ENCODE results near the gene YIF1A. TPM values are rescaled to one million over a fixed set of nuclear protein-coding genes. Genes with fewer than 3 reads are reported as not detected.

The YIF1A gene
- total and polyA plus RNA-seq, 2 donors (not counting 3 experiments of a cell fraction or from before 2014, with no cell fraction given) = 104 to 271 TPM

DNA sequence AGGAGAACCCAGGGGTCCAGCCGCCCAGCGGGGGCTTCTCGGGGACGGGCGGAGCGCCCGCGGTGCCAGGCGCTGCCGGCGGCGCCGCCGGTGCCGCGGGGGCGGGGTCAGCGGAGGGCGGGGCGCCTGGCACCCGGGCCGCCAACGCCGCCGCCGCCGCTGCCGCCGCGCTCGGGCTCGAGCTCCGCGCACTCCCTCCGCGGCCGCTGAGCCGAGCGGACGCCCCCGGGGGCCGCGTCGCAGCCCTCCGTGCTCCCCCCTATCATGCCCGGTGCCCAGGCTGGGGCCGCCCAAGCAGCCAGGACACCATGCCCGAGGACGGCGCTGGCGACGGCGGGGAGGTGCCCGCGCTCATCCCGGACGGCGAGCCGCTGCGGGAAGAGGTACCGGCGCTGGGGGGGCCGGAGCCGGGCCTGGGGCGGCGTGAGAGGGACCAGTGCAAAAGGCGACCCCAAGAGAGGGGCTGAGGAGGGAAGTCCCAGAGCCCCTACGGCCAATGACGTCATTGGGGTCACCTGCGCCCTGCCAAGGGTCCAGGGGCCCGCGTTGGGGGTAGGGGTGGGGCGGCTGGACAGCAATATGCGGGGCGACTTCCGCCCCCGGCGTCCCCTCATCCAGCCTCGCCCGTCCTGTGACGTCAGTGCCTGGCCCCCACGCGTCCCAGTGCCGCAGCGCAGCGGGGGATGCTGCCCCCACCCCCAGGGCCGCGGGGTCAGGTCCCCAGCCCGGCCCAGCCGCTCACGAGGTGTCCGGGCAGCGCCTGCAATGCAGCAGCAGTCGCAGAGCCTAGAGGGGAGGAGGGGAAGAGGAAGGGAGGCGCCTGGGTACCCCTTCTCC is 3.0 kb upstream of the YIF1A start, which contains the start of gene TMEM151A:
TMEM151A (plus strand) TSS at position 189 of the 837 bp plus-strand sequence; CDS start at position 309, 120 bp downstream.
- Histone ChIP-seq H3K27ac (ENCODE audit: insufficient read depth, low read depth, low read length) (no peak within 1 kb of the TSS), H3K4me3 (replicated peaks in 1 of 3; ENCODE audit: insufficient read depth in 1 of 3, low read depth in 1 of 3, low read length in 3 of 3) (peak within 1 kb of the TSS in 1 of 3 experiments; percentile 13), H4K20me1 (replicated peaks; ENCODE audit: control insufficient read depth, extremely low read depth, insufficient read depth, low read length) (no peaks in the 10 kb centered on the region), H3K9ac (replicated peaks; ENCODE audit: extremely low read depth, insufficient read depth, low read length) (no peak within 1 kb of the TSS), H3K9me3 (replicated peaks; ENCODE audit: control insufficient read depth, insufficient read depth, low read length) (no peaks in the 10 kb centered on the region), H3K4me1 (ENCODE audit: control insufficient read depth, extremely low read depth, insufficient read depth, low read length) (peaks cover 13% of the 10 kb centered on the region), H3K9me1 (replicated peaks; ENCODE audit: control insufficient read depth, extremely low read depth, insufficient read depth, low read length) (no peaks in the 10 kb centered on the region), H3K79me2 (ENCODE audit: control insufficient read depth, insufficient read depth, low read length) (peaks cover 12% of the 10 kb centered on the region), H3K27me3 (ENCODE audit: control insufficient read depth in 2 of 2, insufficient read depth in 2 of 2, low read length in 2 of 2) (peaks cover 20% of the 10 kb centered on the region in 2 experiments), H3K36me3 (ENCODE audit: control insufficient read depth in 2 of 2, extremely low read depth in 1 of 2, insufficient read depth in 2 of 2, low read length in 2 of 2) (no peaks in the 10 kb centered on the region), H3K4me2 (ENCODE audit: insufficient read depth, low read length) (peak within 1 kb of the TSS; percentile 16), H2AFZ (ENCODE audit: low read depth, low read length) (no peak within 1 kb of the TSS)
- CTCF ChIA-PET = interaction anchor here (0.6 to 1.9 kb wide), 5 partner anchors 9 to 69 kb away, joined by 3 to 10 read pairs (median 5); no protein-coding TSS in a partner anchor
- intact Hi-C loops (cut with micrococcal nuclease) (no loop called here), dilution Hi-C loops (cut with MboI; ENCODE audit: extremely low pct_ligation_motif_present, low sequenced_read_pairs) (no loop called here)
- TF ChIP-seq GATA2 (IDR thresholded peaks at IDR 0.05; ENCODE audit: insufficient read depth, insufficient read length, low read depth, low read length) (no peak), POLR2AphosphoS5 (IDR thresholded peaks at IDR 0.05; ENCODE audit: insufficient read depth, low read depth, low read length) (no peak), POLR2A (IDR thresholded peaks at IDR 0.05; ENCODE audit: low read depth, low read length) (no peak), JUN (IDR thresholded peaks at IDR 0.05; ENCODE audit: borderline replicate concordance, insufficient read depth, insufficient read length, low read depth) (no peak), MYC (IDR thresholded peaks at IDR 0.05; ENCODE audit: low read depth, low read length) (no peak), EZH2 (IDR thresholded peaks at IDR 0.05; ENCODE audit: borderline replicate concordance, low read depth, low read length, severe bottlenecking) (peak; percentile 91), FOS (IDR thresholded peaks at IDR 0.05; ENCODE audit: borderline replicate concordance, insufficient read depth, low read length) (no peak)
- TF ChIP-seq, protein P1, sequence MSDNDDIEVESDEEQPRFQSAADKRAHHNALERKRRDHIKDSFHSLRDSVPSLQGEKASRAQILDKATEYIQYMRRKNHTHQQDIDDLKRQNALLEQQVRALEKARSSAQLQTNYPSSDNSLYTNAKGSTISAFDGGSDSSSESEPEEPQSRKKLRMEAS (IDR thresholded peaks at IDR 0.05; ENCODE audit: insufficient read depth, insufficient read length) = no peak
- TF ChIP-seq, protein P2, sequence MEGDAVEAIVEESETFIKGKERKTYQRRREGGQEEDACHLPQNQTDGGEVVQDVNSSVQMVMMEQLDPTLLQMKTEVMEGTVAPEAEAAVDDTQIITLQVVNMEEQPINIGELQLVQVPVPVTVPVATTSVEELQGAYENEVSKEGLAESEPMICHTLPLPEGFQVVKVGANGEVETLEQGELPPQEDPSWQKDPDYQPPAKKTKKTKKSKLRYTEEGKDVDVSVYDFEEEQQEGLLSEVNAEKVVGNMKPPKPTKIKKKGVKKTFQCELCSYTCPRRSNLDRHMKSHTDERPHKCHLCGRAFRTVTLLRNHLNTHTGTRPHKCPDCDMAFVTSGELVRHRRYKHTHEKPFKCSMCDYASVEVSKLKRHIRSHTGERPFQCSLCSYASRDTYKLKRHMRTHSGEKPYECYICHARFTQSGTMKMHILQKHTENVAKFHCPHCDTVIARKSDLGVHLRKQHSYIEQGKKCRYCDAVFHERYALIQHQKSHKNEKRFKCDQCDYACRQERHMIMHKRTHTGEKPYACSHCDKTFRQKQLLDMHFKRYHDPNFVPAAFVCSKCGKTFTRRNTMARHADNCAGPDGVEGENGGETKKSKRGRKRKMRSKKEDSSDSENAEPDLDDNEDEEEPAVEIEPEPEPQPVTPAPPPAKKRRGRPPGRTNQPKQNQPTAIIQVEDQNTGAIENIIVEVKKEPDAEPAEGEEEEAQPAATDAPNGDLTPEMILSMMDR (IDR thresholded peaks at IDR 0.05; ENCODE audit: extremely low read depth in 1 of 2, insufficient read depth in 1 of 2, low read depth in 1 of 2, low read length in 2 of 2) = no peak
- POLR2A ChIA-PET = no interaction called here
- no TSS peak for BruUV-seq (replicated peaks)
- no peak for DNase-seq (ENCODE audit: low read depth, low spot score)
- no peak for FAIRE-seq
